Tibial nerve (tissue), 3 donors: ENCODE results near the gene MDN1.

Source experiments
- POLR2A ChIP-seq, 2 donors: fragments of 450-650 bp; IDR thresholded peaks; one replicate each; pipeline ENCODE4 v1.6.1; 2017; ENCODE audit warnings: antibody characterized with exemption in 2 of 2, mild to moderate bottlenecking in 2 of 2, moderate library complexity in 2 of 2
- TF ChIP-seq, protein P1 (sequence below), 5 experiments: fragments of 200-600 bp in 3 of 5; fragments of 450-650 bp in 2 of 5; sonication (generic) in 3 of 5; IDR thresholded peaks; one replicate each; pipeline ENCODE4 v1.5.1; 2016 to 2019; ENCODE audit warnings: antibody characterized with exemption in 5 of 5, mild to moderate bottlenecking in 3 of 5, moderate library complexity in 2 of 5

DNA sequence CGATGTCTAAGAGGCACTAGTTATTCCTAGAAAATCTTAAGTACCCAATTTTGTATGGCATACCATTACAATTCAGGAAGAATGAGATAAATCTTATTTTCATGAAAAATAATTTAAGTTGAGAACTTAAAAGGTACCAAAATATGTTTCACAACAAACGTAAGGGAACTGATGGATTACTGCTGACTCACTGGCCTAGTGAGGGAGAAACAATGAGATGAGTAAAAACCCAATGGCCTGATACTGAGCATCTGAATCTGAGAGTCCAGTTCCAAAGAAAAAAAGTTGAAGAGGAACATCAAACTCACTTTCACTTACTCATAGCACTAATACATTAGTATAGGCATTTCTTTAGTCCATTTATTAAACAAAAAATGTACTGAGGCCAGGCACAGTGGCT is 56.0 kb downstream of the MDN1 start:
- TF ChIP-seq, protein P1, sequence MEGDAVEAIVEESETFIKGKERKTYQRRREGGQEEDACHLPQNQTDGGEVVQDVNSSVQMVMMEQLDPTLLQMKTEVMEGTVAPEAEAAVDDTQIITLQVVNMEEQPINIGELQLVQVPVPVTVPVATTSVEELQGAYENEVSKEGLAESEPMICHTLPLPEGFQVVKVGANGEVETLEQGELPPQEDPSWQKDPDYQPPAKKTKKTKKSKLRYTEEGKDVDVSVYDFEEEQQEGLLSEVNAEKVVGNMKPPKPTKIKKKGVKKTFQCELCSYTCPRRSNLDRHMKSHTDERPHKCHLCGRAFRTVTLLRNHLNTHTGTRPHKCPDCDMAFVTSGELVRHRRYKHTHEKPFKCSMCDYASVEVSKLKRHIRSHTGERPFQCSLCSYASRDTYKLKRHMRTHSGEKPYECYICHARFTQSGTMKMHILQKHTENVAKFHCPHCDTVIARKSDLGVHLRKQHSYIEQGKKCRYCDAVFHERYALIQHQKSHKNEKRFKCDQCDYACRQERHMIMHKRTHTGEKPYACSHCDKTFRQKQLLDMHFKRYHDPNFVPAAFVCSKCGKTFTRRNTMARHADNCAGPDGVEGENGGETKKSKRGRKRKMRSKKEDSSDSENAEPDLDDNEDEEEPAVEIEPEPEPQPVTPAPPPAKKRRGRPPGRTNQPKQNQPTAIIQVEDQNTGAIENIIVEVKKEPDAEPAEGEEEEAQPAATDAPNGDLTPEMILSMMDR (IDR thresholded peaks at IDR 0.05): no peak
- no peak for TF ChIP-seq POLR2A (IDR thresholded peaks at IDR 0.05)
